ENCODE measurements around the gene SULF2. TPM values are rescaled to one million over a fixed set of nuclear protein-coding genes. Genes with fewer than 3 reads are reported as not detected.

Gene SULF2
- total RNA-seq, 4 donors from 2014 or later, result 31.5 to 182 (median 94.4) TPM

GRCh38 chr20:47642118-47642517 lies 143.2 kb downstream of the SULF2 start:
- Histone ChIP-seq H3K36me3 (peaks cover 4 to 100% (median 32%) of the 10 kb centered on the region in 3 donors), H3K4me1 (no peaks in the 10 kb centered on the region), H3K27ac (no peak overlapping the region), H3K4me3 (no peak overlapping the region), H3K27me3 (no peaks in the 10 kb centered on the region), H3K9me3 (no peaks in the 10 kb centered on the region)
- TF ChIP-seq CTCF (IDR thresholded peaks at IDR 0.05), result no peak
- TF ChIP-seq POLR2A (IDR thresholded peaks at IDR 0.05), result no peak
- intact Hi-C loops (cut with DNase I), result no loop called here
- 87 to 97% methylated on average over 4 of the region's 4 CpGs for WGBS, 2 donors
- no peak for DNase-seq

- Histone ChIP-seq H3K27ac (no peak overlapping the region), H3K4me3 (no peak overlapping the region), H3K27me3 (no peaks in the 10 kb centered on the region), H3K4me1 (no peaks in the 10 kb centered on the region), H3K9me3 (no peaks in the 10 kb centered on the region), H3K36me3 (peaks cover 9 to 100% (median 46%) of the 10 kb centered on the region in 3 donors)
- DNase-seq, result no peak
- TF ChIP-seq CTCF (IDR thresholded peaks at IDR 0.05) (no peak), POLR2A (IDR thresholded peaks at IDR 0.05) (no peak)
- intact Hi-C loops (cut with DNase I), result no loop called here
- 57 to 71% methylated on average over 4 of the region's 4 CpGs for WGBS, 2 donors
Measured at GRCh38 chr20:47638851-47639250, 146.4 kb downstream of the SULF2 start.

GRCh38 chr20:47635256-47635655 lies 150.0 kb downstream of the SULF2 start:
- intact Hi-C loops (cut with DNase I), result no loop called here
- Histone ChIP-seq H3K4me3 (no peak overlapping the region), H3K4me1 (no peaks in the 10 kb centered on the region), H3K9me3 (no peaks in the 10 kb centered on the region), H3K27ac (no peak overlapping the region), H3K27me3 (no peaks in the 10 kb centered on the region), H3K36me3 (peaks cover 5 to 100% (median 31%) of the 10 kb centered on the region in 3 donors)
- TF ChIP-seq CTCF (IDR thresholded peaks at IDR 0.05) (no peak), POLR2A (IDR thresholded peaks at IDR 0.05) (no peak)
- 100% methylated on average over 4 of the region's 4 CpGs for WGBS, 2 donors
- no peak for DNase-seq

- Histone ChIP-seq H3K4me3 (no peak overlapping the region), H3K27me3 (no peaks in the 10 kb centered on the region), H3K36me3 (peaks cover 6 to 100% (median 22%) of the 10 kb centered on the region in 3 donors), H3K9me3 (no peaks in the 10 kb centered on the region), H3K27ac (no peak overlapping the region), H3K4me1 (no peaks in the 10 kb centered on the region)
- TF ChIP-seq POLR2A (IDR thresholded peaks at IDR 0.05), result no peak
- no peak for TF ChIP-seq CTCF (IDR thresholded peaks at IDR 0.05)
- DNase-seq, result no peak
- intact Hi-C loops (cut with DNase I), result no loop called here
Measured at GRCh38 chr20:47631078-47631477, 154.2 kb downstream of the SULF2 start.

- WGBS, 2 donors, result 88 to 95% methylated on average over 2 of the region's 2 CpGs
- TF ChIP-seq CTCF (IDR thresholded peaks at IDR 0.05) (no peak), POLR2A (IDR thresholded peaks at IDR 0.05) (no peak)
- intact Hi-C loops (cut with DNase I), result loop anchor here (10.0 kb wide), 1 partner anchor 125 kb away; the partner anchor contains the start of gene NCOA3
- Histone ChIP-seq H3K27me3 (no peaks in the 10 kb centered on the region), H3K36me3 (peaks cover 4 to 99% (median 11%) of the 10 kb centered on the region in 3 donors), H3K9me3 (no peaks in the 10 kb centered on the region), H3K4me3 (no peak overlapping the region), H3K4me1 (no peaks in the 10 kb centered on the region), H3K27ac (no peak overlapping the region)
- DNase-seq, result no peak
Measured at GRCh38 chr20:47629907-47630306, 155.4 kb downstream of the SULF2 start.
